GM10847 (cell line): ENCODE results near the gene THRAP3.

ENCODE experiments used
- POLR2A ChIP-seq: IDR thresholded peaks from 2 replicates; pipeline ENCODE4 v1.6.1; 2011; ENCODE audit not compliant: insufficient read length; ENCODE audit errors: extremely low read depth

THRAP3 gene

DNA sequence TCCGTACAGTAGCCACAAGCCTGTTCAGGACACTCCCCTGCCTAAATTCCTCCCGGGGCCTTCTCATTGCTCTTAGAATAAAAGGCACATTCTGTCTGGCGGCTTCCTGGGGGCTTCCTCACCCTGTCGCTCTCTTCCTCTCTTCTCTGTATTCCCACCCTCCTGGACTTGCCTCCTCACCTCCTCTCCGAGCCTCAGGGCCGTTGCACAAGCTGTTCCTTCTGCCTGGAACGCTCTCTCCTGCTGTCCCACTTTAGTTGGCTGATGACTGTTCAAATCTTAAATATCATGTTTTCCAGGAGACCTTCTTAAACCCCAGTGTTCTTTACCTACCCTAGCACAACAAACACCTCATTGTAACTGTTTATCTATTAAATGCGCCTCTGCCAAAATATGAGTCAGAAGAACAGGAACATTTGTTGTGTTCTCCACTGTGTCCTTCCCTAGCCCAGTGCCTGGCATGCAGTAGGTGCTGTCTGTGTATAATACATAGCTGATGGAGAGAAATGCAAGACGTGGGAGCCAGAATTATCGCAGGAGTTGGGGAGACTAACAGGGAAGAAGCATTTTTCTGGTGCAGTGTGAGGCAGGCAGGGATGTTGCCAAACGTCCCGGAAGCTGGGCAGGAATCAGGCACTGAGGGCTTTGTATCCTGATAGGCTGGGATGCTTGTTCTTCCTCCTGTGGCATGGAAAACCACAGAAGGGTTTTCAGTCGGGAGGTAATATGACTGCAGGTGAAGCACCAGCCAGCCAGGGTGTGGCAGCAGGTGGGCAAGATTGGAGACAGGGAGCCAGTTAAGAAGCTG is 24.1 kb upstream of the THRAP3 start:
- TF ChIP-seq POLR2A = no peak

DNA sequence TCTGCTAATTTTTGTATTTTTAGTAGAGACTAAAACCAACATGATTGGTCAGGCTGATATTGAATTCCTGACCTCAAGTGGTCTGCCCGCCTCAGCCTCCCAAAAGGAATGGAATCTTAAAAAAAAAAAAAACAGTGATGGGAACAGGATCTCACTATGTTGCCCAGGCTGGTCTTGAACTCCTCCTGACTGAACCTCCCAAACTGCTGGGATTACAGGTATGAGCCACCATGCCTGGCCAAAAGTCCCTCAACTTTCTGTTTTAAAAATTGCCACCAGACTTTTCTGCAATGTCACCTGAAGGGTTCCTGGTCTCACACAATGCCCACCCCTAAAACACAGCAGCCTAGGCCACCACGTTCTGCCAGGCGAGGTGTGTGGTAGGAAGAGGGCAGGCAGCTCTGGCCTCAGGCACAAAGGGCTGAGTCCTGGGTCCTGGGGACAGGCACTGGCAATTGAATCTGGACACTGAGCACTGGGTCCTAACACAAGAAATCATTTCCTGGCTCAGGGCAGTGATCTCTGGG is 21.2 kb upstream of the THRAP3 start:
- TF ChIP-seq POLR2A = no peak

DNA sequence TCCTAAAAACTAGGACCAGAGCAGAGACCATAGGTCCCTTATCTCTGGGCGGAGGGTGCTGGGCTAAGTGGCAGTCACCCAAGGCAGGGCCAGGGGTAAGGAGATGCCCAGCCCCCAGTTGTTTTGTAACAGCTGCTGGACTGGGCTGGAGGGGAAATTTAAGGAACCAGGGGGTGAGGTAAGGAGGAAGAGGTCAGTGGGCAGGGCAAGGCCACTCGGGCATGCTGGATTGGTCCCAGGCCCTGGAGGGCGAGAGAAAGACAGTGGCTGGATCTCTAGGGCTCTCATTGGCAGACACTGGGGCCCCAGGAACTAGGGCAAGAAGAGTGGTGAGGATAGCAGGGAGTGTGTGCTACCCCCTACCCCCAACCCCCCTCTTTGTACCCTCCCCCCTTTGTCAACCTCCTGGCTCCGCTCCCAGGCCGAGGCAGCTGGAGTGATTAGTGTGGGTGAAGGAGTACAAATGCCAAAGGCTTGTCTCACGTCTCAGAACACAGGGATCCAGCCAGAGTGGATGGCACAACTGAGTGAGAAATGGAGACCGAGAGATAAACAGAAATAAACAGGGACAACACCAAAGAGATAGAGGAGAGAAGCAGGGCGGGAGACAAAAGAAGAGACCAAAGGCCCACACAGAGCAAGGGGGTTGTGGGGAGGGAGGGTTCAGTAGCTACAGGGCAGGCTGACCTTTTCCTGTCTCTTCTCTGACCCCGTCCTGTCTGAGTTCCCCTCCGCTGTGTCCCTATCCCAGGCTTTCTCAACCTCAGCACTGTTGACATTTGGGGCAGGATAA is 20.5 kb upstream of the THRAP3 start:
- no peak for TF ChIP-seq POLR2A

DNA sequence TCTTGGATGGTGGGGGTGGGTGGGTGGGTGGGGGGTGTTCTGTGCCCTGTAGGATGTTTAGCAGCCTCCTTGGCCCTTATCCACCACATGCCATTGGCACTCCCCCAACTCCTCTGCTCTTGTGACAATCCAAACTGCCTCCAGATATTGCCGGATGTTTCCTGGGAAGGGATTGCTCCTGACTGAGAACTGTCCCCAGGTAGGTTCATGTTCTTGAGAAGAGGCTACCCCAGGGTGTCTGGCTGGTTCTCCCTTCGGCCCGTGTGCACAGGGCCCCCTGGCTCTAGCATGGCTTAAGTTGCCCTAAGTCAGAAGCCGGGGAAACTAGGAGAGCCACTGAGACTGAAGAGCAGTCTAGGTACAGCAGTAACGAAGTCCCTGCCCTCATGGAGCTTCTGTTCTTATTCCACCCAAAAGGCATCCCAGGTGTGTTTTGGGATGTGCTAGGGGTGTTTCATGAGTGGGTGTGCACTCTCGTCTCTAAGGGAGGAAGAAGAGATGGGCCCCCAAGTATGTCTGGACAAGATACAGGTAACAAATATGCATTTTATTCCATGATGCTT is 19.8 kb upstream of the THRAP3 start:
- TF ChIP-seq POLR2A = no peak

DNA sequence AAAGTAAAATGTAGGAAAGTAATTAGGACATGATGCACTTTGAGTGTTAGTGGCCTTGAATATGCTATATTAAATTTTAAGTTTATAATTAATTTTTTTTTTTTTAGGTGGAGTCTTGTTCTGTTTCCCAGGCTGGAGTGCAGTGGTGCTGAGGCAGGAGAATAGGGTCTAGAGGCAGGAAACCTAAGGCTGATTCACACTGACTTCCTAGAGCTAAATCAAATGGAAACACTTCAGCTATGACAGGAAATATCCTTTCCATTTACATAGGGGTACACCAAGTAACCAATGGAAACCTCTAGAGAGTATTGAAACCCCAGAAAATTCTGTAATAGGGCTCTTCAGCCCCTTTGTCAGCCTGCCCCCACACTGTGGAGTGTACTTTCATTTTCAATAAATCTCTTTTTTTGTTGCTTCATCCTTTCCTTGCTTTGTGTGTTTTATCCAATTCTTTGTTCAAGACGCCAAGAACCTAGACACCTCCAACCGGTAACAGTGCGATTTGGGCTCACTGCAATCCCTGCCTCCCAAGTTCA is 17.9 kb upstream of the THRAP3 start:
- no peak for TF ChIP-seq POLR2A

DNA sequence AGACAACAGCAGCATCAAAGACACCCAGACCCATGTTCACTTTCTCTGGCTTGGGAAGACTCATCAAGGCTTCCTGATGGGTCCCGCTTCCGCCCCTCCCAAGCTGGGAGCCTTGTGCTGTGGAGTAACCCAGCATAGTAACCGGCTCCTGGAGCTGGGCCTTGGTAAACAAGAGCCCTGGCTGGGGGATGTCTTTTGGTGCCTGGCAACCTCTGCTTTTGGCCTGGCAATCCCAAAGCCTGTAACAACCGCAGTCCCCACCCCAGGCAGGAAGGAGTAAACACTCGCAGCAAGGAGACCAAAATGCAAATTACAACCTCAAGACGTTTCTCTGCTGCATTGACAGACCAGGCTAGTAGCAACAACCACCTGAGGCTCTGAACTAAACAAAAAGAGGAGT is 16.9 kb upstream of the THRAP3 start:
- TF ChIP-seq POLR2A = no peak

DNA sequence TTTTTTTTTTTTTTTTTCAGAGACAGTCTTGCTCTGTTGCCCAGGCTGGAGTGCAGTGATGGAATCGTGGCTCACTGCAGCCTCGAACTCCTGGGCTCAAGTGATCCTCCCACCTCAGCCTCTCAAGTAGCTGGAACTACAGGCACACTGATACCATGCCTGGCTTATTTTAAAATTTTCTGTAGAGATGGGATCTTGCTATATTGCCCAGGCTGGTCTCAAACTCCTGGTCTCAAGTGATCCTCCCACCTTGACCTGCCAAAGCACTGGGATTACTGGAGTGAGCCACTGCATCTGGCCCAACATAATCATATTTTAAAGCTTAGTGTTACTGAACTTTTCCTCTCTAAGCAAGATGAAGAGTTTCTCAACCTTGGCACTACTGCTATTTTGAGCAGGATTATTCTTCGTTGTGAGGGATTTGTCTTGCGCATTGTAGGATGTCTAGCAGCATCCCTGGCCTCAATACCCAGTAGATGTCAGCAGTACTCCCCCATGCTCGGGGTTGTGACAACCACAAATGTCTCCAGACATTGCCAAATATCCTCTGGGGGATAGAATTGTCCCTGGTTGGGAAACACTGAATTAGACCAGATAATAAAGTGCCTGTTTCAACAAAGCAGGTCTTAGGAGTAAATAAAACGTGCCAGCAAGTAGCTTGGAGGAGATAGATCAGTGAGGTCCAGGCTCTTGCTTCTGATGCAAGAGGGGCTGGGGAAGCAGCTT is 15.1 kb upstream of the THRAP3 start:
- TF ChIP-seq POLR2A = no peak

DNA sequence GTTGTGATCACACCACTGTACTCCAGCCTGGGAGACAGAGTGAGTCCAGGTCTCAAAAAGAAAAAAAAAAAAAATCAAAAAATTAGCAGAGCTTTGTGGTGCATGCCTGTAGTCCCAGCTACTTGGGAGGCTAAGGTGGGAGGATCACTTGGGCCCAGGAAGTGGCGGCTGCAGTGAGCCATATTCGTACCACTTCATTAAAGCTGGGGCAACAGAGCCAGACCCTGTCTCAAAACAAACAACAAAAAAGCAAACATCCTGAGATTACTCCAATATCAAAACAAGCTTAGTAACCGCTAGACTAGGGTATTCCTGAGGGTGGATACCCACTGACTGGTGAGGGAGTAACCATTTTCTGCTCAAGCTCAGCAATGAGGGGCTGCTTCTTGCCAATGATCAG is 12.9 kb upstream of the THRAP3 start:
- no peak for TF ChIP-seq POLR2A

DNA sequence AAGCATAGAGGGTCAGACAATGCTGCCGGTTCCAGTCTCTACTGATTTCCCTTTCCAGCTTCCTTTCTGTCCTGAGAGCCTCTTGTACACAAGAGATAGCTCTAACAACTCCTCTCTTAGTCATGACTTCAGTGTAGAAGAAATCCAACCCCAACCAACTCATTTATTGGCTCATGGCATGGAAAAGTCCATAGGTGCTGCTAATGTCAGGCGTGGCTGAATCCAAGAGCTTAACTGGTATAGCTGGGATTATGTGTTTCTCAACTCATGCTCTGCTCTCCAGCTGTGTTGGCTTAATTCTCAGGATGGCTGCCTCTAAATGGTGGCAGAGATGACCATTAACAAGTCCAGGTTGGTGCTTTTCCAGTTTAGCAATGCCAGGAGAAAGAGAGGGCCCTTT is 12.4 kb upstream of the THRAP3 start:
- no peak for TF ChIP-seq POLR2A

DNA sequence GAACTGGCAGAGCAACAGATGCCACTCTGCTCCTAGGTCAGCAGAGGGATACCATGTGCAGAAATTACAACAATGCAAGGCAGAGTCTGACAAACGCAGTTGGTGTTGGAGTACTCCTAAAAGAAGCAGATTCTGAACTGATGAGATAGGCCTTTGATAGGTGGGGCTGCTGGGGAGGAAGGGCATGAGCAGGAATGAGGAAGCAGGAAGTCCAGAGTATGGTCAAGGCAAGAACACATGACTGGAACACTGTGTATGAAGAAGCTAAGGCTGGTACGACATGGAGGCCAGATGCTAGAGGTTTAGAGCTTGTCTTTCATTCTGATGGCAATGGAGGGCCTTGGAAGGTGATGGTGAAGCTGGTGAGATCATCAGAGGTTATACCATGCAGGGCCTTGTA is 11.5 kb upstream of the THRAP3 start:
- no peak for TF ChIP-seq POLR2A

DNA sequence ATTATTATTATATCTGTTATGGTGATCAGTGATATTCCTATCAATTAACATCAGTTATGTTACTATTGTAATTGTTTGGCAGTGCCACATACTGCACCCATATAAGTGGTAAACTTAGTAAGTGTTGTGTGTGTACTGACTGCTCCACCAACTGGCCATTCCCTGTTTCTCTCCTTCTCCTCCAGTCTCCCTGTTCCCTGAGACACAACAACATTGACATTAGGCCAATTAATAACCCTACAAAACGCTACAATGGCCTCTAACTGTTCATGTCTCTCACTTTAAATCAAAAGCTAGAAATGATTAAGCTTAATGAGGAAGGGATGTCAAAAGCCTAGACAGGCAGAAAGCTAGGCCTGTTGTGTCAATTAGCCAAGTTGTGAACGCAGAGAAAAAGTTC is 6.6 kb upstream of the THRAP3 start:
- TF ChIP-seq POLR2A = no peak

DNA sequence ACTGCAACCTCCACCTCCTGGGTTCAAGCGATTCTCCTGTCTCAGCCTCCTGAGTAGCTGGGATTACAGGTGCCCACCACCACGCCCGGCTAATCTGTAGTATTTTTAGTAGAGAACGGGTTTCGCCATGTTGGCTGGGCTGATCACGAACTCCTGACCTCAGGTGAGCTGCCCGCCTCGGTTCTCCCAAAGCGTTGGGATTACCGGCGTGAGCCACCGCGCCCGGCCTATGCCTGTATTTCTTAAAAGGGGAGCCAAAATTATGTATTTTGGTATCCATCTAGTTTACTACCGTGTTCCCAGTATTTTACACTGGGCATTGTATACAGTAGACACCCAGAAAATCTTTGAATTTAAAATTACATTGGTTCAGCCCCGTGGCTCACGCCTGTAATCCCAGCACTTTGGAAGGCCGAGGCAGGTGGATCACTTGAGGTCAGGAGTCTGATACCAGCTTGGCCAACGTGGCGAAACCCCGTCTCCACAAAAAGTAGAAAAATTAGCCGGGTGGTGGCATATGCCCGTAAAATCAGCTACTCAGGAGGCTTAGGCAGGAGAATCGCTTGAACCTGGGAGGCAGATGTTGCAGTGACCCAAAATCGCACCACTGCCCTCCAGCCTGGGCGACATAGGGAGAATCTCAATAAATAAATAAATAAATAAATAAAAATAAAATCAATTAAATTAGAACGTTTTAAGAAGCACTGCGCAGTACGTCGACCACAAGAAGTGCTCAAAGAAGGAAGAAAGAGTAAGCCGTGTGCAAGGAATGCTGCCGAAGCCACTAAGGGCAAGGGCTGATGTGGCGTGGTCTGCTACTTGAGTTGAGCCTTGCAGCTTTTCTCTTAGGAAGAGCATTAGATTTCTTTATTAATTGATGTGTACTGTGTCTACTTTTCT is 1.5 kb upstream of the THRAP3 start:
- TF ChIP-seq POLR2A = no peak

DNA sequence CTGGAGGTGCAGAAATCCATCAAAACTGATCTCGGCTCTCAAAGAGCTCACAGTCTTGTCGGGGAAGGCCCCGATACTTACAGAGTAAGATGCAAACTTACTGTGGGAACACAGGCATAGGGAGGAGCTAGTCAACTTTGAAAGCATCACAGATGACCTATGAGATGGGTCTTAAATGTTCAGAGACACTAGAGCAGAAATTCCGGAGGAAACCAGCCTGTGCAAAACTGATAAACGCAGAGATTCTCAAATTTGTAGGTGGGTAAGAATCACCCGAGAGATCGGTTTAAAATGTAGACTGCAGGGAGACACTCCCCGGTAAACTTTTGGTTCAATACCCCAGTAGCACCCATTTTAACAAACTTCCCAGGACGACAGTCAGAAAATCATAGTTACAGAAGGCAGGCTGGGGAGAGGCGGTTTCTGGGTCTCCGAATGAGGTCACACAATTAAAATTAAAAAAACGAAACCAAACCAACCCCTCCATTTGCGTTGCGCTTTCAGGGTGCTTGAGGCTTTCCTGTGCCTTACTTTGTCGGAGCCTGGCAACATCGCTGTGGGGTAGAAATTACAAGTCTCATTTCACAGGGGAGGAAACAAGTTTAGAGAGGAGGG is 755 bp upstream of the THRAP3 start:
- no peak for TF ChIP-seq POLR2A
